Kidney (tissue), 14 donors: Measurements from ENCODE around the gene CHL1. TPM values are rescaled to one million over a fixed set of nuclear protein-coding genes. Genes with fewer than 3 reads are reported as not detected.

Source experiments
- DNase-seq, 5 donors: peaks; one replicate each; pipeline ENCODE4 v3.0.0-alpha.2; 2013 to 2020
- FAIRE-seq: peaks from 2 replicates; lab custom pipeline; 2012; peaks lifted over from hg19 to GRCh38; lab: Jason Lieb, UNC
- H3K27ac ChIP-seq, 2 donors: one replicate each; pipeline ENCODE4 v1.7.0; 2013; ENCODE audit warnings: low read depth in 2 of 2, low read length in 2 of 2, inconsistent platforms in 1 of 2
- H3K27me3 ChIP-seq: one replicate; pipeline ENCODE4 v1.7.1; 2013; ENCODE audit warnings: low read length, inconsistent platforms; ENCODE audit not compliant: control insufficient read depth, insufficient read depth
- H3K36me3 ChIP-seq, 3 donors: one replicate each; pipeline versions ENCODE4 v1.7.0 to v1.7.1; 2013; ENCODE audit warnings: low read length in 3 of 3, control low read depth in 1 of 3, inconsistent platforms in 1 of 3; ENCODE audit not compliant: insufficient read depth in 3 of 3, control insufficient read depth in 2 of 3
- H3K4me1 ChIP-seq, 3 donors: one replicate each; pipeline versions ENCODE4 v1.7.0 to v1.7.1; 2013; ENCODE audit warnings: low read length in 3 of 3, inconsistent platforms in 1 of 3, low read depth in 1 of 3; ENCODE audit not compliant: control insufficient read depth in 2 of 3, insufficient read depth in 2 of 3
- H3K4me3 ChIP-seq, 3 donors: one replicate each; pipeline versions ENCODE4 v1.7.0 to v1.8.1; 2013; ENCODE audit warnings: low read length in 3 of 3, control low read depth in 1 of 3, inconsistent platforms in 1 of 3
- H3K9ac ChIP-seq, 3 donors: one replicate each; pipeline versions ENCODE4 v1.7.0 to v1.7.1; 2013; ENCODE audit warnings: low read length in 3 of 3, control low read depth in 1 of 3, inconsistent platforms in 1 of 3
- H3K9me3 ChIP-seq, 3 donors: one replicate each; pipeline versions ENCODE4 v1.7.0 to v1.7.1; 2013; ENCODE audit warnings: low read length in 3 of 3, control low read depth in 1 of 3, inconsistent platforms in 1 of 3; ENCODE audit not compliant: control insufficient read depth in 2 of 3, insufficient read depth in 1 of 3
- CTCF ChIP-seq: IDR thresholded peaks from 3 replicates; pipeline ENCODE4 v1.5.1; 2012; ENCODE audit warnings: mild to moderate bottlenecking, moderate library complexity, borderline replicate concordance; ENCODE audit not compliant: insufficient read depth; ENCODE audit errors: extremely low read depth
- intact Hi-C: fragments of 100-400 bp; cut with DNase I; formaldehyde crosslinking; loops from one replicate; pipeline ENCODE4 v1.11.1; 2022
- polyA plus RNA-seq: library from polyadenylated mRNA; stranded (reverse); fragments of 350-450 nt; fragmentation: Illumina TruSeq; extraction: RNeasy Lipid Tissue Mini Kit (QIAGEN cat#74804); gene quantifications from one replicate; pipeline ENCODE4 v1.2.3, GENCODE V29; 2014; ENCODE audit warnings: low read depth, low replicate concordance; ENCODE audit not compliant: insufficient read depth
- total RNA-seq: library from RNA; stranded (reverse); fragmentation: NEBNext Ultra II Directional; extraction: Animal tissue kit (Norgen Biotek cat#: 25700); gene quantifications from one replicate; pipeline ENCODE4 v1.2.1, GENCODE V29; 2021
- donor health status: control.
- donor health status: control.
- donor health status: control.
- donor health status: control.
- donor health status: control.
- donor health status: DM: yes; HTN: yes; CAD: no.
- donor health status: Normal renal cell carcinoma (clear cell type).

The CHL1 gene
- total and polyA plus RNA-seq, 2 donors from 2014 or later, result 10.6 to 109 TPM

GRCh38 chr3:332701-333100, 136.1 kb downstream of the CHL1 start:
- no peak for TF ChIP-seq CTCF
- H3K27me3 ChIP-seq, result no peaks in the 10 kb centered on the region
- no peaks in the 10 kb centered on the region for H3K36me3 ChIP-seq
- intact Hi-C loops, result no loop called here
- H3K4me1 ChIP-seq, result no peaks in the 10 kb centered on the region
- DNase-seq (no peak), FAIRE-seq (no peak)
- no peak overlapping the region for H3K4me3 ChIP-seq
- no peak overlapping the region for H3K27ac ChIP-seq
- no peak overlapping the region for H3K9ac ChIP-seq
- H3K9me3 ChIP-seq, result no peaks in the 10 kb centered on the region

GRCh38 chr3:335240-335639, 138.7 kb downstream of the CHL1 start:
- intact Hi-C loops, result no loop called here
- H3K36me3 ChIP-seq, result no peaks in the 10 kb centered on the region
- no peak for TF ChIP-seq CTCF
- no peak overlapping the region for H3K4me3 ChIP-seq
- no peak overlapping the region for H3K27ac ChIP-seq
- H3K4me1 ChIP-seq, result no peaks in the 10 kb centered on the region
- FAIRE-seq, result no peak
- H3K9ac ChIP-seq, result no peak overlapping the region
- no peaks in the 10 kb centered on the region for H3K9me3 ChIP-seq
- no peak for DNase-seq
- H3K27me3 ChIP-seq, result no peaks in the 10 kb centered on the region

DNA sequence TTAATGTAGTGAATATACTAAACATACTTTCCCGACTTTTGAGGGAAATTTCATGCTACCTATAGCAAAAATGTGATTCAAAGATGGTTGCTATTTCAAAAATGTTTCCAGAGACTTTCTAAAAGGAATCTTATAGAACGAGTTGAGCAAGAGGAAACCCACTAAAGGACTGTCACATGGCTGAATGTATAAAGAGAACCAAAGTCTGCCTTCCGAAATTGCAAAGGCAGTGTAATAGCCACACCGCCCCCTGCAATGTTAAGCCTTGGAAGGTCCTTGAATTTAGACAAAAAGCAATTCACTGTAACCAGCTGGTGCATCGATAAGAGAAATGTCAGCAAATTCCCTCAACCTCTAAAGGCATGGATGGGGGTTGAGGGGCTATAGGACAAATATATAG, 142.8 kb downstream of the CHL1 start:
- intact Hi-C loops, result no loop called here
- H3K4me1 ChIP-seq, result no peaks in the 10 kb centered on the region
- H3K9ac ChIP-seq, result no peak overlapping the region
- no peaks in the 10 kb centered on the region for H3K36me3 ChIP-seq
- DNase-seq, result no peak
- no peak for TF ChIP-seq CTCF
- H3K27ac ChIP-seq, result no peak overlapping the region
- no peaks in the 10 kb centered on the region for H3K27me3 ChIP-seq
- H3K9me3 ChIP-seq, result no peaks in the 10 kb centered on the region
- H3K4me3 ChIP-seq, result no peak overlapping the region
- no peak for FAIRE-seq

DNA sequence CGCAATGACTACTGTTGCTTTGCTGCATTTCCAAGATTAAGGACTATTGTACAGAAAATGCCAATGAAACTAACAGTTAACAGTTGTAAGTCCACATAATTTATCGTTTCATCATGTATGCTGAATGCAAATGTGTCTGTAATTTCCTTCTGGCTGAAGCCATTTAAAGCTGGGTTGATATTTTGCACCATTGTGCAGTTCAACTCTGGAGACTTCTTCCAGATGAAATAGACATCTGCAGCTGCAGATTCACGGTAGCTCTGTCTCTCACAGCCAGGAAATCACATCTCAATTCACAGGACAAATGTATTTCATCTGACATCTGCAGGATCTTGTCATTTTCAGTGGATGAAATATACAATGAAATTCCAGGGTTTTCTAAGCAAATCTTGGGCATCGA, 145.4 kb downstream of the CHL1 start:
- no peak for DNase-seq
- FAIRE-seq, result no peak
- no peak overlapping the region for H3K27ac ChIP-seq
- no peaks in the 10 kb centered on the region for H3K36me3 ChIP-seq
- H3K9ac ChIP-seq, result no peak overlapping the region
- intact Hi-C loops, result no loop called here
- no peaks in the 10 kb centered on the region for H3K27me3 ChIP-seq
- no peaks in the 10 kb centered on the region for H3K9me3 ChIP-seq
- H3K4me1 ChIP-seq, result no peaks in the 10 kb centered on the region
- H3K4me3 ChIP-seq, result no peak overlapping the region
- TF ChIP-seq CTCF, result no peak
